ENCODE results near the gene NUMA1.

NUMA1 gene

DNA sequence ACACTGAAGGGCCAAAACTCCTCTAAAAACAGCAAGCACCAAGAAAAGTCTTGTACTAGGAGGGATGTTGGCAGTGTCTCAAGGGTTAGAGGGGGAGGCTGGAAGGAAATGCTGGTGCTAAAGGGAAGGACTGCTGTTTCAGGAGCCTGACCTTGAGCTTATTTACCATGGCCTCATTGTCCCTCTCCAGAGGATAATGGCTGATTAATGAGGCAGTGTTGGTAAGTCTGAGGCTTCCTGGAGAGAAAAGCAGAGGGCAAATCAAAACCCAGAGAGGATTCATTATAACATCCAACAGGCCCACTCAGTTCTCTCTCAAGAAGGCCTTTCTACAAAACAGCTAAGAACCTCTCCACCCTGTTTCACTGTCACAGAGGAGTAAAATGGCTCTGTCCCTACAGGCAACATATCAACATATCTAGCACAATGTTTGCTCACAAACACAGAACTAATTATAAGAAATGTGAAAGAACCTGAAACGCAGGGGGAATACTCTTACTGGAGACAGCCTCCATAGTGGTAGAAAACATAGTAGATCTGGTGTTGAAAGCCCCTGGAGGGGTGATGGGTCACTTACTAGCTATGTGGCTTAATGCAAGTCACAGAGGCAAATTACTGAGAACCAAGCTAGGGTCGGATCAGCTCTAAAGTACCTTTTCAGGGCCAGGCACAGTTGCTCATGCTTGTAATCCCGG is 31.4 kb downstream of the NUMA1 start:
- DNase-seq = no peak

DNA sequence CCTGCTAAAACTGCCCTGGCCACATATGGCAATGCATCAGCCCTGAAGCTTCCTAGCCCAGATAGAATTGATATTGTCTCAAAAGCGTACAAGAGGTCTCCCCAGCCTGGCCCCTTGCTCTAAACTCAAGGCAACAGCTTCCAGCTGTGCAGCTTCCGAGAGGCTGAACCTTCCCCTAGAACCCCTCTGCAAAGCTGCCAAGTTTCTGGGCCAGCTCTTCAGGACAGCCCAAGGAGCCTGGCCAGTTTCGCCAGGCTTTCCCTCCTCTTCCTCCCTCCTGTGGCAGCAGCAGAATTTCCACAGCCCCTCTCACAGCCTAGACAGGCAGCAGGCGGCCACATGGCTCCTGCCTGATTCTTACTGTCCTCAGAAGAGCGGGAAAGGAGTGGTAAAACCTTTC is 34.5 kb downstream of the NUMA1 start:
- DNase-seq = no peak

DNA sequence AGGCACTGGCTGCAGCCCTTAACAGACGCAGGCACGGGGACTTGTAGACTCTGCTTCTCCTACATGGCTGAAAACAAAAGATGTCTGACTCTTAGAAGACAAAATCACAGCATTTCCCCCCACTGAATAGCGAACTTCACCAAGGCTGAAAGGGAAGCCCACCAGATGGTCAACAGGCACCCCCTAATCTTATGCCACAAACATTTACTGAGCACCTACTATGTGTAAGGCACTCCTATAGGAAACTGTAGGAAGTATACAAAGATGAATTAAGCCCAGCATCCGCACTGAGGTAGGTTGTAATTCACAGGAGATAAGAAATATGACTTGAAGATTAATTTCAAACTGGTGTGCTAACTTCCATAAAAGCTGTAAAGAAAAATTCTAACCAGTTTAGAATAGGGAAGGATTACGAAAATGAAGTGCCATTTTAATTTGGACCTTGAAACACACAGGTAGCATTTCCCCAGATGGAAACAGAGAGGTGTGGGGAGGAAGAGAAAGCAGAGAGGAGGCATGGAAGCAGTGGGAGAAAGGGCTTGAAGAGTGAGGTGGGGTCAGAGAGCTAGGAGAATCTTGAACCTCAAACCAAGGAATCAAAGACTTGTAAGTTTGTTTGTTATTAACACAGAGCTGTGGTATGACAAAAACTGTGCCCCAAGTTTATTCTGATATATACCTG is 38.1 kb downstream of the NUMA1 start:
- DNase-seq = no peak

DNA sequence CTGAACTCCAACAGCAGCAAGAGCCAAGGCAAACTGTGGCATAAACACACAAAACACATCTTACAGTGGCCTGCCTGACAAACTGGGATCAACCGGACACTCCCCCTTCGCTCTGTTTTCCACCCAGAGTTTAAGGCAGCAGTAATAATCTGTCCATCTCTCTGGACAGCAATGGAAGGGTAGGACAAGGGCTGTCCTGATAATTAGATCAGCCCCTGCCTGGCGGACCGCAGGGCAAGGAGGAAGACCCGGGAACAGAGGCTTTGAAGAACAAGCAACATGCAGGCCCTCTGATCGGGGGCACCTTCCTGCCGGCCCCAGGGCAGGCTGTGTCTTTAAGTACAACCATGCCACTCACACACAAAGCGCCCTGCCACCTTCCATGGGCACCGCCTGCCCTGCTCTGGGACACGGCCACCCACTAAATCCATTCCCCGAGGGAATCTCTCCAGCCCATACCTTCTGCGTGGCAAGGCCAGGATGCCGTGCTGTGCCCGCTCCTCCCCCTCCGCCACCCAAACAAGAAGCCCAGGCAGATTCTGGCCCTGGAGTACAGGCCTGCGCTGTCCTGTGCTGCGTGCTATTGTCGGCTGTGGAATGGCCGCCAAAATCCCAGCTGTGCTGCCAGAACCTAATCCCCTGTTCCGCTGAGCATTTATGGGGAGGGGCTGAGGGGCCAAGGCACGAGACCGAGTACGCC is 38.8 kb downstream of the NUMA1 start:
- DNase-seq = peak; percentile 81

DNA sequence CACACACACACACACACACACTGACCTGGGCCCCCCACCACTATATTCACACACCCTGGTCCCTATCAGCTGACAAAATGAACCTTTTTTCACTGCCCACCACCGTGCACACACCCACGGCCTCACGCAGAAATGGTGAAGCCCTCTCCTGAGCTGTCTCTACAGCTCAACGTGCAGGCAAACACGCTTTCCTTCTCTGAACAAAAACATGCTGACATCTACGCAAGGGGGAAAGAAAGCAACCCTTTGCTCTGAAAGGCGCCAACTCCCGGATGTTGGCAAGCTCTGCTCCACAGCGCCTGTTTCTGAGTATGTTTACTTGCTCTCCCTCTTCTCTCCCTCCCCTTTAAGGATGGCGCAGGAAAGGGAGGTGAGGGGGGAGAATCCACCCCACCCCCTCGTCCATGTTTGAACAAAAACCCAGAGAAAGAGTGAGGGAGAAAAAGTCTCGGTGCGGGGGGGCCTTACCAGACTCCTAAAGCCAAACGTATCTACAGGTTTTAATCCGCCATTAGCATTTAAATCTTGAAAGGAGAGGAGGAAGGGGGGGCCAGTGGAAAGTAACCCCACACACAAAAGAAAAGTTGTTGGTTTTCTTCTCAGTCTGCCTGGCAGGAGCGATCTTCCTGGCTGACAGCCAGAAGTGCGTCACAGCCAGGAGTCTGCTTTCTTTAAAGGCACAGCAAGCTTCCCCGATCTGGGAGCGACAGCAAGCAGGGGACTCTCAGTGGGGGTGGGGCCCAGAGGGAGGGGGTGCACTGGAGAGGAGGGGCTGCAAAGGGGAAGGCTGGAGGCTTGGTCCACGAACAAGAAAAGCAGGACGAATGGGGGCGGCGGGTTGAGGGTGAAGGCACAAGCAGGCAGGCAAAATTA is 39.6 kb downstream of the NUMA1 start:
- DNase-seq = peak; percentile 82

DNA sequence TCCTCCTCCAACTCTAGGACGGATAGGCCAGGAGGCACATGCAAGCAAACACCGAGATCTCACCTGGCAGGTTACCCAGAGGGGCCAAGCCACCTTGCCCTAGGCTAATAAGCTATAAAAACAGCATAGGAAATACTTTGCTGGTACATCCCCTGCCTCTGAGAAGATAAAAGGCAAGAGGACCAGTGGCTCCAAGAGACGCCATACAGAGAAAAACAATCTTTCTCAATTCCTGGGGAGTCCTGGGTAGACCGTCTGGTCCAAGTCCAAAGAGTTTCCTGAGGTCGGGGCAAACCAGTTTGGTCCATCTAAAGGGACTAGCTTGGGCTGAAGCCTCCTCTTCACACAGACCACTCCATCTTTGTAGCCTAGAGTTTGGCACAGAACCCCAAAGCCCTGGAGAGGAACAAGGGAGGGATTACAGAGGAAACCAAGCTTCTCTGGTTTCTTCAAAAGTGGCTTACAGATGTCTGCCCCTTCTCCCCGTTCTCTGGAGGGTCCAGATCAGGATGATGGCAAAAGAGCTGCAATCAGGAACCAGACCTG is 40.4 kb downstream of the NUMA1 start:
- DNase-seq = no peak

DNA sequence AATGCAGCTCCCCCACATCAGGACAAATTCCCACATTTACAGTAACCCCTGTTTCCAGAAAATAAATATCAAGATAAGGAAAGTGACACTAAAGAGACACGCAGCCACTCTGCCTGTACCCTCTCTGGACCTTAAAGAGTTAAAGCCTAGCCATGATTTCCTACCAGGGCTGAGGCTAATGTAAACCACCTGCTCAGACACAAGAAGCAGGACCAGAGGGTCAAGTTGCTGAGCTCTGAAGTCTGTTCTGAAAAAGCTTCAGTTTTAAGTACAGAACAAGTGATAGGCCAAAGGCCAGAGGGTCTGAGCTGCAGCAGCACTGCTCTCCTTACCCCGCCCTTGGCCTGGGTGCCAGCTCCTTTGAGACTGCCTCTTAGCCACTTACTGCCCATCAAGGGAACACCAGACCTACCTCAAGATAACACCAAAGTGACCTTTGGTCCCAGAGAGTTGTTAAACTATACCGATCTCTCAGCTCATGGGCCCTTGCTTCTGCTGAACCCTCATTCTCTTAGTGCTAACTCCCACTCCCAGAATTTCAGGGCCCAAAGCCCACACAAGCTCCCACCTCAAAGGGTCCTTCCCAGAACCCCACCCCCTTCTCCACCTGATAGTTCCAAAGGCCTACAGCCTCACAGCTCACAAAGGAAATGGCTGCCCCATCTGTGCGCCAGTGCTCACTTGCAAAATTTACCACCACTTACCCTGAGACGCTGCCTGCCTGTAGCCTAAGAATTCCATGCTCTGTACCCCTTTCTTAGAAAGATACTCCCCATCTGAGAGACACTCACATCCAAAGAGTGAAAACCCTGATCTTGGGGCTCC is 41.1 kb downstream of the NUMA1 start:
- no peak for DNase-seq

DNA sequence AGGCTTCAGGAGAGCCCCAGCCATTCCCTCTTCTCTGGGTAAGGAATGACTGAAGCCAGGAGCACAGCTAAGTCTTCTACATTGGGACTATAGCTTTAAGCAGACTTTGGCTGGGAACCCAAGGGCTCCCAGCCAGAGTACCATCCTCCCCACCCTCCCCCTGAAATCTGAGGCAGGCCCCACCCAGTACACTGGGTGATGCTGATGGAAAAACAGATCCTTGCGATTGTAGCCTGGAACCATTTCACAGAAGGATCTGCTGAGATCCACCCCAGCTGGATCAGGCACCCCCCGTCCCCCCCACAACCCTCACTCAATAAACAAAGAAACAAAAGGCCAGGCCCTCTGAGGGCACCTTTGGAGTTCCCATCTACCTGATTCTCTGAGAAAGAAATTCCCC is 41.9 kb downstream of the NUMA1 start:
- no peak for DNase-seq

DNA sequence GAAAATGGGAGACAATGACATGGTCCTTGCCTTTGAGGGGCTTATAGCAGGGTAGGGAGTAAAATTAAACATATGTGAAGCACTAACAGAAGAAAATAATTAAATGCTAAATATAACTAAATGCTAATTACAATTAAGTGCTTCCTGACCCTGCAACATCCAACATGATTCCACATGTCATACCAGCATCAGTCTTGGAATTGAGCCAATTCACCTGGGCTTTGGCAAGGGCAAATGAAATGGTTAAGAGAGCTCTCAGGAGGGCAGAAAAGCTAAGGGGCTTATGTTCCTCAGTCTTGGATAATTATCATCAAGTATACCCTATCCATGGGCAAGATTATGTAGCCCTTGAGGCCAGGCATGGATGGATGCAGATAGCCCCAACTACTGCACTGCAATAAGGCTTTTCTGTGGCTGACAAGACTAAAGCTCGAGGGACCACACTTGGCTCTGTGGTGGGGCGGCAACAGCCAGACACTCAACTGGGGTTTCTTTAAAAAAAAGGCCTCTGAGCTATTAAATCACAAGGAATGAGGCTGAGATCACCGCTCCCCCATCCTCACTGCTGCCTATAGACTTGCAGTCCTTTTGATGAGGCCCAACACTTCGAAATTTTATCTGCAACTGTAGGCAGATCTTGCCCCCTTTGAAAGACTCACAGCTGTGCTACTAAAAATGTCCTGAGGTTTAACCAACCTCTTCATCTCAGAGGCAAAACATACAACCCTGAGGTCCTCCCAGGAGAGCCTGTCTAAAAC is 42.6 kb downstream of the NUMA1 start:
- no peak for DNase-seq

DNA sequence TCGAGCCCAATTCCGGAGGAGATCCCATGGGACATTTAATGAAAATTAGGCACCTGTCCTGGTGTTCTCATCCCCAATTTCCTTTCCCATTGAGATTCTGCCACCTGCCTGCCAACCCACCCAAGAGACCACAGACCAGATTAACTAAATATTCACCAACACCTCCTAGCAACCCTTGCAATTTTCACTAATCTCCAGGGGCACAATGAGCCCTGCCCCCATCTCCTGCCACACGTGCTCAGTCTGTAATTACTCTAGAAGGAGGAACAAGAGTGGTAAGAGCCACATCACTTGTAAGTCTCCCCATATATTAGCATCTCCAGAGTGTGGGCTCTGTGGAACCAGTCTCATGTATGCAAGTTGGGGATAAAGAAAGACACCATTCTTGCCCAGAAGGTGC is 43.7 kb downstream of the NUMA1 start:
- DNase-seq = no peak

DNA sequence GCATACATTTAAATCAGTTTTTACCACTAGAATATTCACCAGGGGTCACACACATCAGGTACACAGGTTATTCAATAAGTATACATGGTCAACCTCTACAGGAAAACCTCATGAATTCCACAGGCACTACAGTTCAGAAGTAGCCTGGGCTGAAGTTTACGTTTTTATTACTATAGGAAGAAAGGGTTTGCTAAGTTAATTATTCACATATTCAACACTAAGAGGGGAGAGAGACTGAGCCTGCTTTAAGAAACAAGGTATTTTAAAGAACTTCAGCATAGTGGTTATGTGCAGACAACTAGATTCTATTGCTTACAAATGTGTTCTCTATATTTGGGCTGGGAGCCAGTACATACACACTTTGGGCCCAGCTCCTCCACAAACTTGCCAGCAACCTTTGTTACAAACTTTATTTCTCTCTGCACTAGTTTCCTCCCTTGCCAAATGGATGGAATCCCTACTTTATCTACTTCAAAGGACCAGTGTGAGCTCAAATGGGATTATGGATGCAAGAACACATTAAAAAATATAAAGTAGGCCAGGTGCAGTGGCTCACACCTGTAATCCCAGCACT is 49.8 kb downstream of the NUMA1 start:
- DNase-seq = no peak

DNA sequence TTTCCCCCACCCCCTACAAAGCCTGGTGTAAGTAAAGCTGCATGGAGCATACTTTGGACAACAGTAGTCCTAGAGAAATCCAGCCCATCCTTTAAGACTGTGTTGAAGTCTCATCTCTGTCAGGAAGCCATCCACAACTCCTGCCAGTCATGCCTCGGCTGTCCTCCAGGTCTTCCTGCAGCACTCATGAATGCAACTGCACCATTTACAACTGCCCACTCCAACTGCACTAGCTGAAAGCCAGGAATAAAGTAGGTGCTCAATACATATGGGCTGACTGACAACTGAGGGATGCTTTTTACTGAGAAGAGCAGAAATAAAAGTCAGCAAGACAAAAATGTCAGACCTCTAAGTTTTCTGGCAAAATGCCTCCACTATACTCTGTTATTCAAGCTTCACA is 54.3 kb downstream of the NUMA1 start:
- no peak for DNase-seq

DNA sequence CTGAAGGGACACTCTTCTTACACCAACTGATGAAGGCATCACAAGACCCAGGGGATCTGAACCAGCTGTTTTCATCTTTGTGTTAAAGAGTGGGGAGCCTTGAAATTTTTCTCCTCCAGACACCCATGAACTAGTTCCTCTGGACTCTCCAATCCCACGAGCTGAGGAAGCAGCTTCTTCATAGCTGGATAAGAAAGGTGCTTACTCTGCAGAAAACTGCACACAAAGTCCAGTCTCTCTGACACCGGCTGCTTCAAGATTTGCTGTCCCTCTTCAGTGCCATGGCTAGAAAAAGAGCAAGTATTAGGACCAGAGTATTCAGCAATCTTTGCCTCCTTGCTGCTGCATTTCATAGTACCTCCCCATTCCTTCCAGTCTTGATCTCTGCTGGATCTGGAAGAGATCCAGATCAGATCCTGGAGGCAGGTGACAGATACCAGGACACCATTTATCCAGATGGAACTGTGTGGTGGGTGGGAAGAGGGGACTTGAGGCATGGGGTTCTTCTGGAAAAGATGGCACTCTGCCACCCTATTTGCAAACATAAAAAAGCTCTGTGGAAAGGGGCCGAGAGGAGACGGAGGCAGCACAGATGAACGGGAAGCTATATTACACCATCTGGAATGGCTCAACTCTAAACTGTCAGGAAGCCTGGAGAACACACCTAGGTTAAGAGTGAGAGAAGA is 56.1 kb downstream of the NUMA1 start:
- DNase-seq = no peak

DNA sequence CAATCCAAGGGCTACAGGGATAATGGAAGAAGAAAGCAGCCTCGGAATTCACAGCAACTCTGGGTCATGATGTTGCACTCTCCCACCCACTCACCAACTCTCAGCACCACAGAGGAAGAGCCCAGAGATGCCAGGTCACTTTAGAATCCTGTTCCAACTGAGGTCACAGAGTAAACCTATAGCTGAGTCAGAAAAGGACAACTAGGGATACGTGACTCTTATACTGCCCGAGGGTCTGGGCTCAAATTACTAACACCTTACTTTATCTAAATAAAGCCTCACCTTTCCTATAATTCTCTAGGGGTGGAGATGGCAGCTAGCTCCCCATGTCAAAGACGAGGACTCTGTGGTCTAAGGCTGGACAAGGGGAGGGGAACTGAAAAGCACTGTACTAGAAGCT is 57.0 kb downstream of the NUMA1 start:
- DNase-seq = no peak

DNA sequence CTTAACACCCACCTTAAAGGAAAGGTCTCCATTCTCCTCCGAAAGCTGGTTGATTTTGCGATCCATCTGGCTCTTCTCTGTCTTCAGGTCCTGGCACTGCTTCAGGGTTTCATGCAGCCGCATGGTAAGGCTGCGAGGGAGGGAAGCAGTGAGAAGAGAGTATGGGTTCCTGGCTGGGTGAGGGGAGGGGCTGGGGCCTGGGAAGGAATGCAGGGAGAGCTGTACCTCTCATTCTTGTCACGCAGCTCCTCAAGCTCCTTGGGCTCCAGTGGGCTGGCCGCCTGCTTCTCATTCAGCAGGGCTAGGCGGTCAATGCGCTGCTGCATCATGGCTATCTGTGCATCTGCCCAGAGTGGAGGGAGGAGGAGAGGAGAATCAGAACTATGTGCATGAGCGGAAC is 62.2 kb downstream of the NUMA1 start:
- no peak for DNase-seq

DNA sequence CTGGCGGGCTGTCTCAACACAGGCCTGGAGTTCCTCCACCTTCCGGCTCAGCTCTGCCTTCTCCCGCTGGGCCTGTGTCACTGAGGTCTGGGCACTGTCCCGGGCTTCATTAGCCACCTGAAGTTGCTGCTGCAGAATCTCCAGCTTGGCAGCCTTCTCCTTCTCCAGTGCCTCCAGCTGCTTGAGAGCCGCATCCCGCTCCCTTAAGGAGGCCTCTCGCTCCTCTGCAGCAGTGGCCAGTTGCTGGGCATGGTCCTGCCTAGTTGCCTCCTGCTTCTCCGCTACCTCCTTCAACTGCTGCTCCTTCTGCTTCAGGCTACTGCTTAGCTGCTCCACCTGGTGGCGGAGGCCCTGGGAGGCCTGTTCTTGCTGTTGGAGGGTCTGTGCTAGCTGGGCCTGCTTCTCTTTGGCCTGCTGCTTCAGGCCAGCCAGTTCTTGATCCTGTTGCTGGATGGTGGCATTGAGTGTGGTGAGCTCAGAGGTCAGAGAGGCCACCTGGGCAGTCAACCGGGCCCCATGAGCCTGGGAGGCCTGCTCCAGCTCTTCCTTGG is 64.8 kb downstream of the NUMA1 start:
- DNase-seq = peak; percentile 17

DNA sequence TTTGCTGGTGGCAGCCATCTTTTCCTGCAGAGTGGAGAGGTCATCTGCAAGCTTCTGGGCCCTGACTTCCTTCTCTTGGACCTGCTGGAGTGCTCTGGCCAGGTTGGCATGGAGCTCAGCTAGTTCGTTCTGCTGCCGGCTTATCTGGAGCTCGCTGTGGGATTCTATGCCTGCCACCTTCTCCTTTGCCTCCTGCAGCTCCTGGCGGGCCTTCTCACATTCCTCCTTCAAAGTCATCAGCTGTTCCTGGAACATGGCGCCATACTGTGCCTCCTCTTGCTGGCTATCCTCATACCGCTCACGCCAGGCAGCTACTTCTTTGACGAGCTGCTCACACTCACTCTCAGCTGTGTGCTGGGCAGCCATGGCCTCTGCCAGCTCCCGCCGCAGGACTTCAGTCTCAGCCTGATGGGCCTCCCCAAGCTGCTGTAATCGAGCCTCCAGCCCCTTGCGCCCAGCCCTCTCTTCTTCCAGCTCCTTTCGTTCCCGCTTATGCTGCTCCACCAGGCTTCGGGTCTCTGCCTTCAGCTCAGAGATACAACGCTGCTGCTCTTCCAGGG is 65.5 kb downstream of the NUMA1 start:
- no peak for DNase-seq

DNA sequence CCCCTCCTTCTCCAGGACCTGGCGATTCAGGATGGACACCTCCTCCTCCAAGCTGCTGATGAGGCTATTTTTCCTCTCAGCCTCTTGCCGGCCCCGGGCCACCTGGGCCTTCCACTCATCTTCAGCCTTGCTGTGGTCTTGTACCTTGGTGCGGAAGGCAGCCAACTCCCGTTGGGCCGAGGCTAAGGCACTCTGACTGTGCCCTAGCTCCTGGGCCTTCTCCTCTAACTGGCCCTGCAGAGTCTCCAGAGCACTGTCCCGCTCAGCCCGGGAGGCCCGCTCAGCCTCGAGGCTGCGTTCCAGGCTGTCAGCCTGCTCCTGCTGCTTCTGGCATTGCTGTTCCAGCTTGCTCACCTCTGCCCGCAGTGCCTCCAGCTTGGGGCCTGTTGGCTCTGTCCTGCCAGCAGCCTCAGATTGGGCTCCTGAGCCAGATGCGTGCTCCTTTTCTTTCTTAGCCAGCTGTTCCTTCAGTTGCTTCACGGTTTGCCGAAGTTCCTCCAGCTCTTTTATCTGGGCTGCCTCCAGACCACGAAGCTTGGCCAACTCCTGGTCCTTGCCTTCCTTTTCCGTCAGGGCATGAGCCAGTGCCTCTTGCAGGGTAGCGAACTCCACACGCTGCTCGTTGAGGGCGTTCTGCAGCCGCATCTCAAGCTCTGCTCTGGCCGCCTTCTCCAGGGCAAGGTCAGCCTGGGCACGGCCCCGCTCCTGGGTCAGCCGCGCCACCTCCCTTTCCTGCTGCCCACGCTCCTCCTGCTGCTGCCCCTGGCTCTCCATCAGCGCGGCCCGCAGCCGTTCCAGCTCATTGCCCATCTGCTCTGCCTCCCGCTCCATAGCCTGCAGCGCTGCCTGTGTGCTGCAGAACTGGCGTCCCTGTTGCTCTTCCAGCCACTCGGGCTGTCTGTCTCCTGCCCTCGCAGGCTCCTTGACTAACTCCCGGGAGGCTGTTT is 66.3 kb downstream of the NUMA1 start:
- DNase-seq = no peak

Measured in kidney glomerular epithelial cell (primary cell).